ENCODE results near the gene SNAPC2.
A peak's percentile ranks its signal among the peaks of the same experiment; 100 is the strongest.
"Not testable (repeated sequence)": the region's sequence is repeated elsewhere in the genome, so short reads cannot be mapped to it uniquely, and the experiment has no call there.

Gene SNAPC2

DNA sequence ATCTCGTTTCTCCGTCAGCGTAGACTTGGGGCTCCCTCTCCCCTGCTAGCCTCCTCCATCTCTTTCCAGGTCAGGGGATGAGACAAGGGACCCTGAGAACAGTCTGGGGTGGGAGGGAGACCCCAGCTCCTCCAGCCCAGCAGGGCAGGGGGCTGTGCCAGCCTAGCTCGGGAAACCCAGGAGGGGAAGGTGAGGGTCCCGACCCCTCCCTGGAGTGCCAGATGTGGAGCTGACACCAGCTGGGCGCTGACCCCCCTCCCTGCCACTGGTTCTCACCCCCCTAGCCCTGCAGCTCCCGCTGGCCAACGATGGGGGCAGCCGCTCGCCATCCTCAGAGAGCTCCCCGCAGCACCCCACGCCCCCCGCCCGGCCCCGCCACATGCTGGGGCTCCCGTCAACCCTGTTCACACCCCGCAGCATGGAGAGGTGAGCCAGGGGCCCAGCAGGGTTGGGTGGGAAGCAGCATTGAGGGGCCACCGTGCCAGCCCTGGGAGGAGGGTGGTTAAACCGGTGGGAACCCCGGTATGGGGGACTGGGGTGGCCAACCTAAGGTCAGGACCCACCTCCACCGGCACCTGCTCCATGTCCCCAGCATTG is 10.6 kb upstream of the SNAPC2 start:
- no peak for DNase-seq (ENCODE audit: low spot score)

DNA sequence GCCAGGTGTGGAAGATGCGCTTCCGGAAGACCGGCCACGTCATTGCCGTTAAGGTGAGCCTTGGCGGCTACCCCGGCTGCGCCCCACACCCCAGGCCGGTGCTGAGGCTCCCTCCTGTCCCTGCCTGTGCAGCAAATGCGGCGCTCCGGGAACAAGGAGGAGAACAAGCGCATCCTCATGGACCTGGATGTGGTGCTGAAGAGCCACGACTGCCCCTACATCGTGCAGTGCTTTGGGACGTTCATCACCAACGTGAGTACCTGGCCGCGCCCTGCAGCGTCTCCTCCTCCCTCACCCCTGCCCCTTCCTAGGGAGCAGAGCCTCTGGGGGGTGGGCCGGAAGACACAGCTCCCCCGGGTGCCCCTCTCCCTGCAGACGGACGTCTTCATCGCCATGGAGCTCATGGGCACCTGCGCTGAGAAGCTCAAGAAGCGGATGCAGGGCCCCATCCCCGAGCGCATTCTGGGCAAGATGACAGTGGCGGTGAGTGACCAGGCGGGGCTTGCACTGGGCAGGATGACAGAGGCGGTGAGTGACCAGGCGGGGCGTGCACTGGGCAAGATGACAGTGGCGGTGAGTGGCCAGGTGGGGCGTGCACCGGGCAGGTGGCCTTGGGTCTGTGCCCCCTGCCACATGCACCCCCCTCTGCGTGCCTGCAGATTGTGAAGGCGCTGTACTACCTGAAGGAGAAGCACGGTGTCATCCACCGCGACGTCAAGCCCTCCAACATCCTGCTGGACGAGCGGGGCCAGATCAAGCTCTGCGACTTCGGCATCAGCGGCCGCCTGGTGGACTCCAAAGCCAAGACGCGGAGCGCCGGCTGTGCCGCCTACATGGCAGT is 9.6 kb upstream of the SNAPC2 start:
- no peak for DNase-seq (ENCODE audit: low spot score)

DNA sequence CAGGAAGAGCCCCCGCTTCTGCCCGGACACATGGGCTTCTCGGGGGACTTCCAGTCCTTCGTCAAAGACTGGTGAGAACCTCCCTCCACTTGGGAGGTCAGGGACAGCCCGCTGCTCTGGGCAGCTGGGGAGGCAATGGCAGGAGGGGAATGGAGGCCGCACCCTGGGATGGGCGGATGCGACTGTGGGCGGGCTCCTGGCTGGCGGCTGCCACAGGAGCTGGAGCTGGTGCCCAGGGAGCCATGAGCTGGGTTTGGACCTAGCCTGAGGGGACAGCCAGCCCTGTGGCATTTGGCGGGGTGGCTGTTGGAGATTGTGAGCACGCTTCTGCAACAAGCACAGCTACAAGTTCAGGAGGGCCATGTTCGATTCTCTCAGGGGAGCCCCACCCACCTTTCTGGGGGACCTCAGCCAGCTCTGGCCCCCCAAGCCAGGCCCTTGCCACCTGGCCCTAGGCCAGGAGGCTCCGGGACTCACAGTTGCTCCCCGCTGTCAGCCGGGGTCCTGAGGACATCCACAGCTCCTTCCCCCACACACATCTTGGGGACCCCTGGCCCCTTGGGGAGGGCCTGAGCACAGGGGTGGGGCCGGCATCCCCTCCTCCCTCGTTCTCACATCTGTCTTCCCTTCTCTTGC is 8.5 kb upstream of the SNAPC2 start:
- no peak for DNase-seq (ENCODE audit: low spot score)

DNA sequence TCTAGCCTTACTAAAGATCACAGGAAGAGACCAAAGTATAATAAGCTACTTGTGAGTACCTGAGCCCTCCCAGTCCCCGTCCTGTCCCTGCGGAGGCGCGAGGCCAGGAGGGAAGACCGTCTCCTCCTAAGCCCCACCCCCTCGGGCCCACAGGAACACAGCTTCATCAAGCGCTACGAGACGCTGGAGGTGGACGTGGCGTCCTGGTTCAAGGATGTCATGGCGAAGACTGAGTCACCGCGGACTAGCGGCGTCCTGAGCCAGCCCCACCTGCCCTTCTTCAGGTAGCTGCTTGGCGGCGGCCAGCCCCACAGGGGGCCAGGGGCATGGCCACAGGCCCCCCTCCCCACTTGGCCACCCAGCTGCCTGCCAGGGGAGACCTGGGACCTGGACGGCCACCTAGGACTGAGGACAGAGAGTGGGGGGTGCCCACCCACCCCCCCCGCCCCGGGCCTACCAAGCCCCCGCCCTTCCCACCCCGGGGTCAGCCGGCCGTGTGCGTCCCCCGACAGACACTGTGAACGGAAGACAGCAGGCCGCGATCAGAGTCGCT is 7.9 kb upstream of the SNAPC2 start:
- no peak for DNase-seq (ENCODE audit: low spot score)

DNA sequence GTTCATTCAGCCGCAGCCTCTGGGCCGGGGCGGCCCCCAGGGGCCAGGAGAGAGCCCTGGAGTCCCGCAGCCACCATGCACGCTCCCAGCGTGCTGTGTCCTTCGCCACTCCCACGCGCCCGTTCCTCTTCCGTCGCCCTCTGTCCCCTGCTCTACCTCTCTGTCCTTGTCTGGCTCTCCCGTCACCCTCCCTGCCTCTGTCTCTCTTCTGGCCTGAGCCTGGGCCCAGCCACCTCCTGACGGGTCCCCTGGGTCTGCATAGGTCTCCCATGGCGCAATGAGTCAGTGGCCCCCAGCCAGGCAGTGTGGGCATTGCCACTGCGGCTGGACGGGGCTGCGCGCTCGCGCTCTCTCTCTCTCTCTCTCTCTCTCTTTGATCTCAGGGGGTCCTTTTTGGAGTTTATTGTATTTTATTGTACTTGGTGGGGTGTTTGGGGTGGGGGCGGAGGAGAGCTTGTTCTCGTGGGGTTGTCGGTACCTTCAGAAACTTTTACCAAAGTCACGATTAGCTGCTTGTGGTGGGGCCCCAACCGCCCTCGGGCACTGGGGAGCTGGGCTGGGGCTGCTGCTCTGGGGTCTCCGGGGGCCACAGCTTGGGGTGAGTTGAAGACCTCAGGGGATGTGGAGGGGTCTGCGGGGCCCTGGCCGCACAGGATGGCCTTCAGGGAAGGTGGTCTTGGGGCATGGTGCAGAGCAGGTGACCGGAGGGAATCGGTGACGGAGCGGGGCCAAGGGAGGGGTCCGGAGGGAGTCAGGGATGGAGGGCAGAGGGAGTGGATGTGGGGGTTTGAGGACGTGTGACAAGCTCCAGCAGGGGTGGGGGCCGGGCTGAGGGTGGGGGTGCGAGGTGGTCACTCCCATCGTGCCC is 7.2 kb upstream of the SNAPC2 start:
- DNase-seq (ENCODE audit: low spot score) = no peak

DNA sequence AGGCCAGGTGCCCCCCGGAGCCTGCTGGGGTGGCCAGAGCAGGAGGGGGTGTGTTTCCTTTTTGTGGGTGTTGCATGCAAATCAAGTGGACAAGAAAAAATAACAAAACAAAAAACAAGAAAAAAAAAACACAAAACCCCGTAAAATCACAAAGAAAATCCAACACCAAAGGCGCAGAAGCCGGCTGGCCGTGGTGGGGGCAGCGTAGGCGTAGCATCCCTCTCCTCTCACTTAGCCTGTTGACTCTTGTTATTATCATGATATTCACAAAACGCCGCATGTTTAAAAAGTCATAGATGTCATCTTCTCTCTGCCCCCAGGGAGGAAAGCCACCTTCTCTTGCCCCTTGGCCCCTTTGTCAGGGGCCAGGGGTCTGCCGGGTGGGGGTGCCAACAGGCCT is 6.5 kb upstream of the SNAPC2 start:
- no peak for DNase-seq (ENCODE audit: low spot score)

DNA sequence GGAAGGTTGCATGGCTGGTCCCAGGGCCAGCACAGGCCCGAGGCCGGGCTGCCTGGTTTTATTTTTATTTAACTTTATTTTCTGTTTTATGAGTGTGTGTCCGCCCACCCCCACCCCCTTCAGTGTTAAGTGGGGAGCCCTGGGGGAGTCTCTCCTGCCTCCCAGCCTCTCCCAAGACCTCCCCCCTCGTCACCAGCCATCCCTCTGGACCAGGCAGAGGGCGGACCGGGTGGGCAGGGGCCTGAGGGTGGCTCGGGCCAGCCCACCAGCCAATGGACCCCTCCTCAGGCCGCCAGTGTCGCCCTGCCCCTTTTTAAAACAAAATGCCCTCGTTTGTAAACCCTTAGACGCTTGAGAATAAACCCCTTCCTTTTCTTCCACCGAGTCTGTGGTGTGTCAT is 6.0 kb upstream of the SNAPC2 start:
- no peak for DNase-seq (ENCODE audit: low spot score)

DNA sequence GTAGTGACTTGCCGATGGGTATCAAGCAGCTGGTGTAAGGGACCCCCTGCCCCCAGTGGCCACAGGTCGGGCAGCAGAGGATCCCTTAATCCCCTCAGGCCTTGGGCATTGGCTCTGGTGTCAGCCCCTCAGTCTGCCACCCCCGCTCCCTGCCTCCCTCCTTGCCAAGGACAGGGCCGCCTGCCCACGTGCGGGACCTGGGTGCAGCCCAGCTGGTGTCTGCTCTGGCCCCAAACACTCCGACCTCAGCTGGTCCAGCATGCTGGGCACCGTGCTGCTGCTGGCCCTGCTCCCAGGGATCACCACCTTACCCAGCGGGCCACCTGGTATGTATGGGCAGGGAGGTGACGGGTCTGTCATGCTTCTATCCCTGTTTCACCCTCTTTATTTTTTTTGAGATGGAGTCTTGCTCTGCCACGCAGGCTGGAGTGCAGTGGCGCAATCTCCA is 5.5 kb upstream of the SNAPC2 start, which contains the start of gene TGFBR3L:
TSS of gene TGFBR3L (plus strand) at position 233 of the 448 bp plus-strand sequence.
- no peak for DNase-seq (ENCODE audit: low spot score)

DNA sequence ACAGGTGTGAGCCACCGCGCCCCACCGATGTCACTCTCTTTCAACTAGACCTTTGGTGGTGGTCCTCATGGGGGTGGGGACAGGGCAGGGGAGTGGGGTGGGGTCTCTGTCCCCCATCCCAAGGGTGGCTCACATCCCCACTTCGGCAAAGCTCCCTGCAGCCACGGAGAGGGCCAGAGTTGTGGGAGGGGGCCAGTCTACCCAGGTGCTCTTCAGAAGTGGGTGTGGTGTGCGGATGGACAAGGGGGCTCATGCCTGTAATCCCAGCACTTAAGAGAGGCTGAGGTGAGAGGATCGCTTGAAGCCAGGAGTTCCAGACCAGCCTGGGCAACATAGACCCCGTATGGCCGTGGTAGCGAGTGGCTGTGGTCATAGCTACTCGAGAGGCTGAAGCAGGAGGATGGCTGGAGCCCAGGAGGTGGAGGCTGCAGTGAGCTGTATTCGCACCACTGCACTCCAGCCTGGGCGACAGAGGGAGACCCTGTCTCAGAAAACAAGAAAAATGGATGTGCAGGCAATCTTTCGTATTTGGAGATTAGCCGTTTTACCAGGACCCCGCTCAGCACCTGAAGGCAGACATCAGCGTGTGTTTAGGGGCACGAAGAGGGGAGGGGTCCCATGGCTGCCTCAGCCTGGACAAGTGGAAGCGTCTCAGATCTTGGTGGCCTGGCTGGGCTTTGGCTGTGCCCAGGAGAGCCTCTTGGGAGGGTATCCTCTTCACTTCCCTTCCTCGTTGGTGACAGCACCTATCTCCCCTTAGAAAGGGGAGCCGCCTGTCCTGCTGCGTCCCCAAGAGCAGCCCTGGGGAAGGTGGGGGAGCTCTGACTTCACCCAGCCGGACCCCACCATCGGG is 4.7 kb upstream of the SNAPC2 start:
- no peak for DNase-seq (ENCODE audit: low spot score)

DNA sequence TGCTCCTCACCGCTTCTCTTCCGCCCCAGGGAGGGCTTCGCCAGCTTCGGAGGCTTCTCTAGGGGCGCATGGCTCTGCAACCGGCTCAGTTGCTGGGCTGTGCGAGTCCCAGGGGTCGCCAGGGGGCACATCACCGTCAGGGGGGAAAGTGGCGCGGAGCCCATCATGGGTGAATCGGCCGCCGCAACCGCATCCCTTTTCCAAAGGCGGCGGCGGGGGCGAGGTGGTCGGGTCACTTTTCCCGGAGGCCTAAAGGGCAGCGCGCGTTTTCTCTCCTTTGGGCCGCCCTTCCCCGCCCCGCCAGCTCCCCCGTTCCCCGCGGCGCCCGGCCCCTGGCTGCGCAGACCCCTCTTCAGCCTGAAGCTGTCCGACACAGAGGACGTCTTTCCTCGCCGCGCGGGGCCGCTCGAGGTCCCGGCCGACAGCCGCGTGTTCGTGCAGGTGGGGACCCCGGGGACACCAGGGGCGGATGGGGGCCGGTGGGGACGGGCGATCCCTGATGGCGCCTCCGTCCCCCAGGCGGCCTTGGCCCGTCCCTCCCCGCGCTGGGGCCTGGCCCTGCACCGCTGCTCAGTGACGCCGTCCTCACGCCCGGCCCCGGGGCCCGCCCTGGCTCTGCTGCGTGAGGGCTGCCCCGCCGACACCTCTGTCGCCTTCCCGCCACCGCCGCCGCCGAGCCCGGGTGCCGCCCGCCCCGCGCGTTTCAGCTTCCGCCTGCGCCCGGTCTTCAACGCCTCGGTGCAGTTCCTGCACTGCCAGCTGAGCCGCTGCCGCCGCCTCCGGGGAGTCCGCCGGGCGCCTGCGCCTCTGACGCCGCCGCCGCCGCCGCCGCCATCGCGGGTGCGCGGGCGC is 3.8 kb upstream of the SNAPC2 start:
- peak; percentile 63 for DNase-seq (ENCODE audit: low spot score)

DNA sequence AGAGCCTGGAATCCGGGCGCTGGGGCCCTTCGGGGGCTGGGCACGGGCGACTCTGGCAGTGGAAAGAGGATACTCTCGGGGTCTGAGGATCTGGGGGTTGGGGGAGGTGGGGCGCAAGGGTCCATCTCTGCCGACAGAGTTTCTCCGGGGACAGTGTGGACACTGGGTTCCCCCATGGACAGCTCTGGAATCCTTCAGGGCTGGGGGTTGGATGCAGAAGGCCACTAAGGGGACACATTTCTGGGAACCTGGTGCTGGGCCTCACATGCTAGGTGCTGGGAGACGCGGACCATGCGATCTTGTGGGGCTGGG is 3.2 kb upstream of the SNAPC2 start:
- no peak for DNase-seq (ENCODE audit: low spot score)

DNA sequence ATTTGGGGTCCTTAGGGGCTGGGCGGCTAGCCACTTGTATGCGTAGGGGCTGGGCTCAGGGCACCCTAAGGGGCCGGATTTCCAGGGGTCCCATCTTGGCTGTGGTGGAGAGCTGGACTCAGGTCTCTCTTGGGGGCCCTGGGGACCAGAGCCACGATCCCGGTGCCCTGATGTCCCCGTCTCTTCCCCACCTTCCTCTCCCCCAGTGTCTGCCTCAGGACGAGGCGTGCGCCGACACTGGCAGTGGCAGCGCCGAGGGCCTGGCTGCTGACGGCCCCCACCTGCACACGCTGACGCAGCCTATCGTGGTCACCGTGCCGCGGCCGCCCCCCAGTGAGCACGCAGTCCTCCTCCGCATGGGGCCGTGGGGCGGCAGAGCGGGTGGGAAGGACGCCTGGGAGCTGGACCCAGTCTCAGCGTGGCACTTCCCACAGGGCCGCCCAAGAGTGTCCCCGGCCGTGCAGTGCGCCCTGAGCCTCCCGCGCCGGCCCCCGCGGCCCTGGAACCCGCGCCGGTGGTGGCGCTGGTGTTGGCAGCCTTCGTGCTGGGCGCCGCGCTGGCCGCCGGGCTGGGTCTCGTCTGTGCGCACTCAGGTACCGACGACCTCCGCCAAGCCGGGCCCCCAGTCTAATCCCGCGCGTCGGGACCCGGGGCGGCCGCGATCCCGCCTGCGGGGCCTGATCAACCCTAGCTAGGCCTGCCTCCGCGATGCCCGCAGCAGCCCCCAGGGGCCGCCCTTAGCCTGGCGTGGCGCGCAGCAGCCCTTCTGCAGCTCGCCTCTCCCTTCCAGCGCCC is 2.7 kb upstream of the SNAPC2 start:
- peak; percentile 83 for DNase-seq (ENCODE audit: low spot score)

DNA sequence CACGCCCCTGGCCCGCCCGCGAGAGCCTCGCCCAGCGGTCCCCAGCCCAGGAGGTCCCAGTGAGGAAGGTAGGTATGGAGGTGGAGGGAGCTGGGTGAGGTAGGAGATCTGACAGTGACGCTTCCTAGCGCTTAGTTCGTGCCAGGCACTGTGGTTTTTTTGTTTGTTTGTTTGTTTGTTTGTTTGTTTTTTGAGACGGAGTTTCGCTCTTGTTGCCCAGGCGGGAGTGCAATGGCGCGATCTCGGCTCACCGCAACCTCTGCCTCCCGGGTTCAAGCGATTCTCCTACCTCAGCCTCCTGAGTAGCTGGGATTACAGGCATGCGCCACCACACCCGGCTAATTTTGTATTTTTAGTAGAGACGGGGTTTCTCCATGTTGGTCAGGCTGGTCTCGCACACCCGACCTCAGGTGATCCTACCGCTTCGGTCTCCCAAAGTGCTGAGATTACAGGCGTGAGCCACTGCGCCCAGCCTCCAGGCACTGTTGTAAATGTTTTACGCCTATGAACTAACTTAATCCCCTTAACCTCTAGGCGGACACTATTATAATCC is 2.0 kb upstream of the SNAPC2 start:
- not testable (repeated sequence) for DNase-seq (ENCODE audit: low spot score)

DNA sequence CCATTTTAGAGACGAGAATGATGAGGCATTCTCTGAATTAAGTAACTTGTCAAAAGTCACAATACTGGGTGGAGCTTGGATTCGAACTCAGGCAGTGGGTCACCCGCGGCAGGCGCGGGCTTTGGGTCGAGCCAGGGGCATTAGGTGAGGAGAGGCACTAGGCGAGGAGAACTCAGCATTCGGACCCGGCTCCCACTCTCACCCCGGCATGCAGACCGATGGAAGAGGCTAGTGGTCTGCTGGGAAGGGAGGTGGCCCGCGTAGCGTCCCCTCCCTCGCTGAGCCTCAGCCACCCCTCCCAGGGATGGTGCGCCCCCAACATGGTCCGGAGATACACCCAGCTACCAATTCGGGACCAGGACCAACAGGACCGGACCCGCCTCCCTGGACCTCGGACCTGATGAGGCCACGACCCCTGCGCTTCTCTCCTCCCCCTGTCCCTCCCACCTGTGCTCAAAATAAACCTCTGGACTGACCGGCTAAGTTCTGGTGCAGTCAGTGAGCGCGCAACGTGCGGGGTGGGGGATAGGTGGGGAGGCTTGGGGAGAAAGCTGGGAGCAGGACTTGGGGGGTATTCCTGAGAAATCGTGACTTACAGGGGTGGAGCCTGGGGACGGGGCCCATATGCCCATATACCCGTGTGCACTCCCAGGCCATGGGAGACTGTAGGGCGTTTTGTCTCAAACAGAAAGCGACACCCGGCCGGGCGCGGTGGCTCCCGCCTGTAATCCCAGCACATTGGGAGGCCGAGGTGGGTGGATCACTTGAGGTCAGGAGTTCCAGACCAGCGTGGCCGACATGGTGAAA is 1.3 kb upstream of the SNAPC2 start:
- no peak for DNase-seq (ENCODE audit: low spot score)

DNA sequence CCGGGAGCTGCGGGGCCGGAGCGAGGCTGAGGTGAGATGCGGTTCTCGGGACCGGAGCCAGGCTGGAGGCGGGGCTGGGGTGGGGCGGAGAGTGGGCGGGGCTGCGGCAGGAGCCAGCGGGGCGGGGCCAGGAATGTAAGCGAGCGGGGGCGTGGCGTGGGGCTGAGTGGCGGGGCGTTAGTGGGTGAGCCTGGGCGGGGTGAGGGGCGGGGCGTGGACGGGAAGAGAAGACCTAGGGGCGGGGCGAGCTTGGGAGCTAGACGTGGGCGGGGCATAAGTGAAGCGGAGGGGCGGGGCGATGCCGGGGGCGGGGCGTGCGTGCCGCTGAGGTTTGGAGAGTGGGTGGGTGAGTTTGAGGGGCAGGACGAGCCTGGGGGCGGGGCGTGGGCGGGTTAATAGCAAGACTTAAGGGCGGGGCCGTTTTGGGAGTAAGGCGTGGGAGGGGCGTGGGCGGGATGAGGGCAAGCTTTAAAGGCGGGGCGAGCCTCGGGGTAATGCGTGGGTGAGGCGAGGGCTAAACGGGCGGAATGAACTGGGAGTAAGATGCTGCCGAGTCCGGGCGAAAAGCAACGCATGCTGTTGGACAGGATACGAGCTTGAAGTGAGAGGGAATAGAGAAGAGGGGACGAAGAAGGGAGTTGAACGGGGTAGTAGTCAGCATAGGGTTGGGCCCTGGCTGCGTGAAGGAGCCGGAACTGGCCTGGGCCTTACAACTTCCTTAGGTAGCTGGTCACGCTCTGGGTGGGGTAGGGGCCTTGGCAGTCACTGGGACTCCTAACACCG is 572 bp downstream of the SNAPC2 start:
- DNase-seq (ENCODE audit: low spot score) = peak; percentile 98

DNA sequence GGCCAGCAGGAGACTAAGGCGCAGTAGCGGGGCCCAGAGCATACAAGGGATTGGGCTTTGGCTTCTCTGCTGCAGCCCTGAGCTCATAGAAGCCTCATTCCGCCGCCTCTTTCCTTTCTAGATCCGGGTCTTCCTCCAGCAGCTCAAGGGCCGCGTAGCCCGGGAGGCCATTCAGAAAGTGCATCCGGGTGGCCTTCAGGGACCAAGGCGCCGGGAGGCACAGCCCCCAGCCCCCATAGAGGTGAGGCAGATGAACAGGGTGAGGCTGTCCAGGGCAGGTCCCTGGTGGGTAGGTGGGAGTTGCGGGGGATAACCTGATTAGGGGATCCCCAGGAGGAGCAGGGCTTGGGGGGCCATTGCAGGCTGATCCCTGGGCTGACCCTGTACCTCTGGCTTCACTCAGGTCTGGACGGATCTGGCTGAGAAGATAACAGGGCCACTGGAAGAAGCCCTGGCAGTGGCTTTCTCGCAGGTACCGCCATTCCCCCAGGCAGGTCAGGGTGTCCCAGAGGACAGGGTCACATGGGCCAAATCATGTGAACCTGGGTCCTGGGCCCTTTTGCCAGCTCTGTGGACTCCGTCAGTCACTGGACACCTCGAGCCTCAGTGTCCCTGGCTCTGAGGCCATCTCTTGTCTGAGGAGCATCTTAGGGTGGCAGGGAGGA is 1.3 kb downstream of the SNAPC2 start:
- DNase-seq (ENCODE audit: low spot score) = no peak
